ENCODE results near the gene SLCO3A1.

The SLCO3A1 gene

DNA sequence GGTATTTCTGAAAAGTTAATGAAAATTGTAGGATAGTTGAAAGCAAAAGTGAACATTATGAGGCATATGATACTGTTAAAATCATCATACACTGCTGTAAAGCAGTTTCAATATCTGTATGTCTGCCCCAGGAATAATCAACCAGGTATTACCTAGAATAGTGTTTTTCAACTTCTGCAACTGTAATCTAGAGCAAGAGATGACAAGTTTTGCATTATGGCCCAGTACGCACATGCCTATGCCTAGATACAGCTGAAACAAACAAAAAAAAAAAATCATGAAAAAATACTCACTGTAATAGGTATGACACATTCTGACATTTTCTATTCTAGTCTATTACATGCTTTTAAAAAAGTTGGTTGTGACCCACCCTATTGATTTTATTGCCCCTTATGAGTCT, 299.5 kb downstream of the SLCO3A1 start:
- DNase-seq (ENCODE audit: low read depth in 2 of 3, low spot score in 2 of 3): no peak

DNA sequence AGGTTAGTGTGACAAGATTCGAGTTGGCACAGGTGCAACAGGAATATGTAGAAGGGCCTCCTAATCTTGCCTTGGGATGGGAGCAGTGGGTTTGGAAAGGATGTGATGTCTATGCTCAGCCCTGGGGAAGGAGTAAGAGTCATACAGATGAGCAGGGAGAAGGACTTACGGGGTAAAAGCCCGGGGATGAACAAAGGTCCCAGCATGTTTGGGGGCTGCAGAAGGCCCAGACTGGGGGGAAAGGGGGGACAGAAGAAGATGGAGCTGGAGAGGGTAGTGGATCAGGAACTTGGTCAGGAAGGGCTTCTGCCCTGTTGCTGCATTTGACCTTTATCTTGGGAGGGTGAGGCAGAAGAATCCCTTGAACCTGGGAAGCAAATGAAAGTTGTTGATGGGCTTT, 300.1 kb downstream of the SLCO3A1 start:
- DNase-seq (ENCODE audit: low read depth in 2 of 3, low spot score in 2 of 3): no peak

DNA sequence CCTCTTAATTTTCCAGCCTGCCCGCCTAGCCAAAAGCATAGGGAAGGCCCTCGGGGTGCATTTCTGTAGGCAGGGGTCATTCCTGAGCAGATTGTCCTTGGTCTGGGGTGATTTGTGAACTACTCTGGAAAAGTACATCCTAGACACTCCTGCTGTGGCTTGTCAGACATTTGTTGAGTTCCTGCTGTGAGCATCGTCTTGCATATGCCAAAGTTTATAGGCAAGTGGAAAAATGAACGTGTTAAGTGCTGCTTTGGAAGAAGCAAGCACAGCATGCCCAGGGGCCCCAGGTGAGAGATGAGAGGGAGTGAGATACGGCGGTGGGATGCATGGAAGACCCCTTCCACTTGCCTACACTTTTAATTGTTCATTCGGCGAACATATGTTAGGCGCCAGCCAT, 302.4 kb downstream of the SLCO3A1 start:
- DNase-seq (ENCODE audit: low read depth in 2 of 3, low spot score in 2 of 3): no peak

DNA sequence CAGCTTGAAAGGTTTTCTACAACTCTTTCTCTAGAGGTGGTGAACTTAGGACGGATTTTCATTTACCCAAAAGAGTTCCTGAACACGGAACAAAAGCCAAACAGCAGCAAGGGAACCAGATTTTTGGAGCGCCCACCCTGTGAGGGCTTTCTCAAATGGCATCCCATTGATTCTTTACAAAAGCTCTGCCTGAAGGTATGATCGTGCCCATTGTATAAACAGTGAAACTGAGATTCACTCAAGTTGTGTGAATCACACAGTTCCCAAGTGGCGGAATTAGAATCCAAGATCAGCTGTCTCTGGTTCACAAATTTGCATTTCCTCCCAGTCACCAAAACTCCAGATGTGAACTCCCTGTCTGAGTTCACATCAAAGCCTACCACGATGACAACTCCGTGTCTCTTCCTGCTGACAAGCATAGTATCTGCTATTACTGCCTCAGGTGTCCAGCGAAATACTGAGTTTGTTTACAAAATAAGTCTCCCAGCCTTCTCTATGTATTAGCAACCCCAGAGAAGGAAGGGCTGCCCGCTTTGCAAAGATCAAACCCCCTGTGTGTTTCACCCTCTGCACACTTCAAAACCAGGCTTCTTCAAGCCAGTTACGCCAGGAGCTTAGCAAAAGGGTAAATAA, 304.3 kb downstream of the SLCO3A1 start:
- DNase-seq (ENCODE audit: low read depth in 2 of 3, low spot score in 2 of 3): no peak

DNA sequence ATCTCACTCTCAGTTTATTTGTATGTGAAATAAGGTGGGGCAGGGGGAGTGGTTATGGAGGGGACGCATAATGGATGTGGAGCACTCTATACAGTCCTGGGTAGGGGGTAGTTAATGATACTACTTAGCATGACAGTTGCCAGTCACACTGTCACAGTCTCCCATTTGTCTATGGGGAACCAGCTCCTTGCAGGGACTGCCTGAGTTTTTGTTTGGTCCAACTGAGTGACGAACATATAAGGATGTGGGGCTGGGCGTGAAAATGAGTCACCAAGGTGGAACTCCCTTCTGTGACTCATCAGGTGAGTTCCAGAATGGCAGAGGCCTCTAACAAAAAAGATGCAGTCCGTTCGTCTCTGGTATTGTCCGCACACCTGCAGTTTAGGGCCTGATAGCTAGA, 304.9 kb downstream of the SLCO3A1 start:
- peak in 2 of 3 experiments; percentile 4 to 5 for DNase-seq (ENCODE audit: low read depth in 2 of 3, low spot score in 2 of 3)

DNA sequence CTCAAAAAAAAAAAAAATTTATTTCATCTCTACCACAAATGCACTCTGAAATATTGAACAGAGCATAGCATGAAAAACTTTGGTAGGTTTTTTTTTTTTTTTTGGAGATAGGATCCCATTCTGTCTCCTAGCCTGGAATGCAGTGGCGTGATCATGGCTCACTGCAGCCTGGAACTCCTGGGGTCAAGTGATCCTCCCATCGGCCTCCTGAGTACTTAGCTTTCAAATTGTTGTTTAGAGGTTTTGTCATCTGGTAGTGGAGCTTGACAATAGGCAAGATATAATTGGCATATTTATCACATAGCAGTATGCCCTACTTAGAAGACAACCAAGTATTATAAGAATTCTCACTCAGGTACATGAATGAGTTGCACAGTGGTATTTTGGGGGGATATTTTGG, 306.0 kb downstream of the SLCO3A1 start:
- no peak for DNase-seq (ENCODE audit: low read depth in 2 of 3, low spot score in 2 of 3)

DNA sequence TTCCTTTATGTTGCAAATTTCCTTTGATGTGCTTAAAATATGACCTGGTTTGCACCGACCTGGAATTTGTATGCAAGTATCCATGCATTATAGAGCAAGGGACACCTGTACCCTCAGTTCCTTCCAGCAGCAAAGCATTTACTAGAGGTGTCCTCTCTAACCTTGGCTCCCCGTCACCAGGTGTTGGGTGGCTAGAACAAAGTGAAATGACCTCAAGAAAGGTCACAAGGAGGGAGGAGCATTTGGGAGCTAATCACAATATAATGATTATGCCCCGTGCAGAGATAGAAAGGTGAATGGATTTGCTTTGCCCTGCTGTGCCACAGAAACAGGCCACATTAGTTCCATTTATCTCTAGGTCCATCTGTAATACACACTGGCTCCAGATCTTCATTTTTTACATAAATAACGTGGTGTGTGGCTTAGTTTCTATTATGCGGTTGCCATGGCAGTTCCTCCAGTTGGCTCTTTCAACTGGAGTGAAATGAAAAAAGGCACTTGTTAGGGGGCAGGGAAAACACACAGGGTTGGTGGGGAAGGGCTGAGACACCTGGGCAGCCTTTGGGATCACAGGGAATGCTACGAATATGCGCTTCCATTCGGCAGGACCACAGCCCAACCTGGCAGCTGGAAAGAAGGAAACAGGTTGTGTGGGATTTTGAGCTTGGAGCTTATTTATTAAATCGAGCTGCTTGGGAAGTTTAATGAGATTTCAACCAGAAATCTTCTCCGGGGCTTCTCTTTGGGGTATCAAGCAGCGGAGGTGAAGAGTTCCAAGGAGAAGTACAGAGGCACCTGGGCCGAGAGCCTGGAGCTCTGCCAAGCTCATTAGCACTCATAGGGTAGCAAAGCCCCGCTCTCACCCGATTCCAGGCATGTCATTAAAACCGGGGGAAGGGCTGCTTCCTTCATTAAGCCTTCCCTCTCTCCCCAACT, 306.7 kb downstream of the SLCO3A1 start:
- no peak for DNase-seq (ENCODE audit: low read depth in 2 of 3, low spot score in 2 of 3)

DNA sequence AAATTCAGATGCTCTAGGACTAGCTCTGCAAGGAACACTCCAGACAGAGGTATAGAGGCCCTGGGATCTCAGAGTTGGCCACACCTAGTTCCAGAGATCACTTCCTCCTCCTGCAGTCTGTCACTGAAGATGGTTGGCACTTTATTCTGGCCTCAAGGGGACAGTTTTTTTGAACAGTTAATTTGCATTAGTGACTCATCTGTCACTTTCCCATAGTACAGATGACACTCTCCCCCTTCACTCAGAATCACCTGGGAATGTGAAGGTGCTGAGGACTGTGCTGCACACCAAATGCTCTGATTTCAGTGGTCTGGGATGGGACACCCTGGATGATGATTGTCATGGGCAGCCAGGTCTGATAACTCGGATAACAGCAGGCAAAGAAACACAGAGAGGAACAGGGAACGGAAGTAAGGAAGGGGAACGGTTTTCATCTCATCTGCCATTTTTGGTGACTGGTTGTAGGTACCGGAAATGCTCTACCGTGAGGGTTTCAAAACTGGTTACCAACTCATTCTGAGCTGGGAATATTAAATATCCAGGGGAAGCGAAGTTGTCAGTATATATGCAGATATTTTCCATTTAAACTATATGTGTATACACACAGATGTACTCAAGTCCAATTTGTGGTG, 307.6 kb downstream of the SLCO3A1 start:
- DNase-seq (ENCODE audit: low read depth in 2 of 3, low spot score in 2 of 3): no peak

DNA sequence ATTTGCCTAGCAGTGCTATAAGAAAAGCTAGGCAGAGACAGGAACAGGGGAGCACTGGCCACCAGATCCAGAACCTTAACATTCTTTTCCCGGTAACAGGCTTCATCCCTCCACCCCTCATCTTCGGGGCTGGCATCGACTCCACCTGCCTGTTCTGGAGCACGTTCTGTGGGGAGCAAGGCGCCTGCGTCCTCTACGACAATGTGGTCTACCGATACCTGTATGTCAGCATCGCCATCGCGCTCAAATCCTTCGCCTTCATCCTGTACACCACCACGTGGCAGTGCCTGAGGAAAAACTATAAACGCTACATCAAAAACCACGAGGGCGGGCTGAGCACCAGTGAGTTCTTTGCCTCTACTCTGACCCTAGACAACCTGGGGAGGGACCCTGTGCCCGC, 309.1 kb downstream of the SLCO3A1 start:
- no peak for DNase-seq (ENCODE audit: low read depth in 2 of 3, low spot score in 2 of 3)

DNA sequence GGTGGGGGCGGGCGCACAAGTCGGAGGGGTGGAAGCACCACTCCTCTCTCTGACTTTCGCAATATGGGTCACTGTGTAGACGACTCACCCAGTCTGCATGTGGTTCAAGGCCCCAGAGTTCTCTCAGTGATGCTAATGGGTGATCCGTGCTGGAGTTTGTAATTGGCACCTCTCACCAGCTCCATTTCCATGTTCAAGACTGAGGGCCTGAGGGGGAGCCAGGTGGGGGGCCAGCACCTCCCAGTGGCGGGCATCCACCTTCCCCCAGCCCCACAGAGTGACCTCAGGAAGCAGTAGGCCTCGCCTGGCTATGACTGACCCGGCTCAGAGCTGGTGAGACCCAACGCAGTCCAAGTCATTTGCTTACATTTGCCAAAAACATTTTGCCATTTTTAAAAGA, 310.1 kb downstream of the SLCO3A1 start:
- DNase-seq (ENCODE audit: low read depth in 2 of 3, low spot score in 2 of 3): no peak

DNA sequence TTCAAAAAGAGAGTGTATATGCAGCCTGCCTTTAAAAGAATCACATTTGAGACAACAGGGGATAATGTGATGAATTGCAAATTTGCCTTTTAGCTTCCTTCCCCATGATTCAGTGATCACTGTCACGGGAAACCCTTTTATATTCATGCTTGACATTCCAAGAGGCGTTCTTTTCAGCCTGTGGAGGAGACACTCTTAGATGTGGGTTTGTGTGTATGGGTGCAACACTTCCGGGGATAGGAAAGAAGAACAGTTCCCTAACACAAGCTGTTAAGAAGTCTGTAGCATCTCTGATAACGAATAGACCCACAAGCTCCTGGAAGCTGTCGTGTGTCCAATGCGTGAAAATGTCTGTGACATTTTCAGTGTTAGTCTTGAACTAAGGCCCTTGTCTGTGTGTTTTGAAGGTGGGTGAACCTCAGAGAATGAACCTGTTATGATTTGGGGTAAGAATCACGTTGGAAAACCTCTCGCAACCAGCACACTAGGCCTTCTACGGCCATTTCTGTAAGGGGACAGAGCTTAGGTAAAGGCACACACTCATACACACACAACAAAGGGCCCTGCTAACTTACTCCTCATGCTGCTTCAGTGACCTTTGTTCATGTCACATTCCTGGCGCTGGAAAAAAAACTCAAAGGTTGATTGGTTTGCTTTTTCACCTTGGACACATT, 311.0 kb downstream of the SLCO3A1 start:
- DNase-seq (ENCODE audit: low read depth in 2 of 3, low spot score in 2 of 3): no peak

DNA sequence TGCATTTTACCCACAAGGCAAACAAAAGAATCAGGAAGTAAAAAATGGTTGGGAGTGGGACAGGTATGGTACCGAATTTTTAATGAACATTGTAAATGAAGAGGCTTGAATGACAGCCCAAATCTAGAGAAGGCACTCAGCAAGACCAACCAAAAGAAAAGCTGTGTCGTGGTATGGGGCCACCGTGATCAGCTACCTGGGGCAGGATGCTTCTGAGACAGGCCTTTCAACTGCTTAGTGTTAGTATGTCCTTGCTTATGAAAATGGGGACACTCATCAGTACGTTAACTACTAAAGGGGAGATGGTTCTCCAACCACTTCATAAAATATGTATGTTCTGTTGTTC, 311.5 kb downstream of the SLCO3A1 start:
- DNase-seq (ENCODE audit: low read depth in 2 of 3, low spot score in 2 of 3): no peak

DNA sequence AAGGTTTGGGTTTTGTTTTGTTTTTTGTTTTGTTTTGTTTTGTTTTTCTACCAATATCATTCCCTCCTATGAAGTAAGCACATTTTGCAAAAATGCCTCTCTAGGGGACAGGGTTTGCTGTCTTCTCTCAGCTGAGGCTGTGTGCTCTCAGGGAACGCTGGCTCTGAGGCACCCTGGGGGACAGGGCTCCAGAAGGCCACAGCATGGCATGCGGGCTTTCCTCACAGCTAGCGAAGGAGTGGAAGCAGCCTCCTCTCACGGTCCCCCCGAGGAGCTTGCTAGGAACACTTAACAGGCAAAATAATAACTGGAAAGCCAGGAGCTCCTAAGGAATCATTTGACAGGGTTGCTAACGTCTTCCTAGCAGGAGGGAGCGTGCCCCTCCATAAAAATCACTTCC, 312.5 kb downstream of the SLCO3A1 start:
- DNase-seq (ENCODE audit: low read depth in 2 of 3, low spot score in 2 of 3): no peak

DNA sequence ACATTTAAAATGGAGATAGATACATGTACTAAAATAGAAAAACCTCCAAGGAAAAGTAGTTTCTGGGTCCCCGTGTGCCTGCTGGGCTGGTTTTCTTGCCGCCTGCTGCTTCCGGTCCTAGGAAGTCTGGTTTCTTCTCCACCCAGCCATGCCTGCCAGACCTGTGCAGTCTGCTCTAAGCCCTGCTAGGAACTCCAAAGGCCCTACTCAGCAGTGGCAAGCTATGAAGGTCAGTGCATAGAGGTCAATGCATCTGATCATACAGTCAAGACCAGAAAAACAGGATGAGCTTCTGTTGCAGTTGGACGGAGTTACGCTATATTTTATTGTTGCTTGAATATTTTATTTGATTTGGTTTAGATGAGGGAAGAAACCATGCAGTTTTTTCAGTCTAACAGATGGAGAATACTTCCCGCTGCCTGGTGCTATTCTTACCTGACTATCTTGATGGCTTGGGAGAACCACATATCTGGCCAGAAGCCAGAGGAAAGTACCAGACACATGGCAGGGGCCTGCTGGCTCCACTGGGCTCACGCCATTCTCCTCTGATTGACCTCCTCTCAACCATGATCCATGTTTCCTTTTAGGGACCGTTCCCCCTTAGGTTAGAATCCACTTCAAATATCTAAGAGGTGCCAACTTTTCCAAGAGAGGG, 313.4 kb downstream of the SLCO3A1 start:
- no peak for DNase-seq (ENCODE audit: low read depth in 2 of 3, low spot score in 2 of 3)

DNA sequence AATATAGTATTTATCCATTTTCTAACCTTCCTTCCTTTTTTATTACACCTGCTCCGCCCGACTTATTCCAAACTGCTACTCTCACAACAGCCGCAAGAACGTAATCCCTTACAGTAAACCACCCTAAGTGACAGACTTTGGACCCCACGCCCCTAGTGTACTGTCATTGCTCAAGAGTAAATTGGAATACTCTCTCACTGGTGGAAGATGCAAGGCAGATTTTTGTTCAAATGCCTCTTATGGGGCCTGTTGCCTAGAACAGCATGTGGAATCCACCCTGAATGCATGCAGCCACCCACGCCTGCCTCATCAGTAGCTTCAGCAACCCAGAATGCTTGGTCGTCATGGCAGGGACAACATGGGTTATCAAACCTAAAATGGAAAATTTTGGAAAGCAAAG, 313.9 kb downstream of the SLCO3A1 start:
- DNase-seq (ENCODE audit: low read depth in 2 of 3, low spot score in 2 of 3): no peak

DNA sequence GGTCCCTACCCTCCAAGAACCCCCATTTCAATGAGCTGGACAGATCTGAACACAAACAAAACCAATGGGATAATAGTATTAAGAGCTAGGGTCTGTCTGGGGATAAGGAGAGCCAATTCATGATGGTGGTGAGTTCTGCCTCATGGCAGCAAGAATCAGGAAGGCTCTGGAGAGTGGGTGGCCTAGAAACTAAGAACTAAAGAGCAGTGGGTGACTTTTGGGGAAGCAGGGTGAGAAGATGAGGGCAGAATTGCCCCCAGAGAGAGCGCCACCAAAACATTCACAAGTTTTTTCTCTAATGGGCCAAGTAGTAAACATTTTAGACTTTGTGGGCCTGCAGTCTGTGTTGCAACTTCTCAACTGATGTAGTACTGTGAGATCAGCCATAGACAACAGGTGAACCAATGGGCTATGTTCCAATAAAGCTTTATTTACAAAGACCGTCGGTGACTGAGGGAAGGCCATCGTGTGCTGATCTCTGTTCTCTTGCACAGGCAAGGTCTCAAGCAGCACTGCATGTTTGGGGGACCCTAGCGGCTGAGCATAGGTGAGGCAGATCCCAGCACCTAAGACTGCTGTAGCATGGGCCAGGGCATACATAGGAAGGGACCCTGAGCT, 314.7 kb downstream of the SLCO3A1 start:
- DNase-seq (ENCODE audit: low read depth in 2 of 3, low spot score in 2 of 3): no peak

DNA sequence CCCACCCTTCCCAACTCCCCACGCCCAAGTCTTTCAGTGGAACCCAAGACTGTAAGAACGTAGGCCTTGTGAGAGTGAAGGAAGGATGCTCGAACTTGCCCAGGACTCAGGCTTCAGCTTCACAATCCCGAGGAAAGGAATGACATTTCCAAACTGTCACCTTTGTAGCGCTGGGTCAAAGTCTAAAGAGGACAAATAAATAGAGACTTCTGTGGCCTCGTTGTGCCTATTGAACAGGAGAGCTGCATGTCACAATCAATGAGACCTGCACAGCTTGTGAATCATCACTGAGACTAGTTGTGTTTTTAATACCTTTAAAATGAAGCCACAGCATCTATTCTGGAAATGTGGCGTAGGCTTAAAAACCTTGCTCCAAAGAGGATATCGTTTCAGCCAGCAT, 317.4 kb downstream of the SLCO3A1 start:
- DNase-seq (ENCODE audit: low read depth in 2 of 3, low spot score in 2 of 3): no peak

DNA sequence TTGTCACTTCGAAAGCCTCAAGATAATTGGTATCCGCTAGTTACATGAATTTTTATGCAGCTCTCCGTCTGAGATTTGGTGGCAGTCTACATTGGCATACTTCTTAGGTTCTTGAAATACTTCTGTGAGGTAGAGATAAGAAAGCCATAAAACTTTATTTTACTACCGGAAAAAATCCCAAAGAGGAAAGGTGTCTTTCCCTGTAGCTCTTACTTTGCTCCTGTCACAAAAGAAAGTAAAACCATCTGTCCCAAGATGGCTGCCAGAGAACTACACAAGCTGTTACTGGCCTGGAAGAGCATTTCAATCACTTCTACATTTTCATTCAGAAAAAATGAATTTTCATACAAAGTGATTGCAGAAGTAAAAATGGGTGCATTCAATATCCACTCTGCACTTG, 325.4 kb downstream of the SLCO3A1 start:
- no peak for DNase-seq (ENCODE audit: low read depth in 2 of 3, low spot score in 2 of 3)

DNA sequence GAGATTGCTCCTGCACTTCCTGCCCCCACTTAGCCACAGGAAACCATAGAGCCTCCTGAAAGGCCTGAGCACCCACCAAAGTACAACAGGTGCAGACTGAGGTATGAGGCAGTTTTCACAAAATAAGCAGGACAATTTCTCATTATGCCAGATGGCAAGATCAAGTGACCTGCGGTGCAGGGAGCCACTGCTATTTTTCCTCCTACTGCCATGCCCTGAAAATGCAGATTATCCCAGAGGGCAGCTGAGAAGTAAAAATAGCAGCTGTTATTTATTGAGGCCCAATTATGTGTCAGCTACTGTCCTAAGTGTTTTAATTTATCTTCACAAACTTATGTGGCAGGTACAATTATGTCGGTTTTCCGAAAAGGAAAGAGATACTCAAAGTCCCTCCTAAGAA, 330.6 kb downstream of the SLCO3A1 start:
- DNase-seq (ENCODE audit: low read depth in 2 of 3, low spot score in 2 of 3): no peak

DNA sequence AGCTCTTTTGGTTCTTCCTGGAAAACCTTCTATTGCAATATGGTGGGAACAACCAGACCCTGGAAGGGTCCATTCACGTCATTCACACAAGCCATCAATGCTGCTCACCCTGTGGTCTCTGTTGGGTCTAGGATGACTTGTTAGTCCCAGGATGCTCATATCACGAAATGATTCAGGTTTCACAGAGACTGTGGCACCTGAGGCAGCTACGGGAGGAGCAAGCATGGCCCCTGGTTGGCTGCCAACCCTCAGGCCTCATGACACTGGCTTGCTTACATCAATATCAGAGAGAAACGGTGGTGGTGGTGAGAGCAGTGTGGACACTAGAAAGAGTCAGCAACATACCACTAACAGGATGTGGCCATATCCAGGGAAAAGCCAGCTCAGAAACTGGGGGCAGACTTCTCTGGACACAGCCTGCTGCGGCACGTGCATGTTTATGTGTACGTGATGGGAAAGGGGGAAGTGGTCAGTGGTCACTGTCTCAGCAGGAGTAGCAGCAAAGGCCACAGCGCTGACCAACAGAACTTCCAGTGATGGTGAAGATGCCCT, 331.2 kb downstream of the SLCO3A1 start:
- DNase-seq (ENCODE audit: low read depth in 2 of 3, low spot score in 2 of 3): no peak

DNA sequence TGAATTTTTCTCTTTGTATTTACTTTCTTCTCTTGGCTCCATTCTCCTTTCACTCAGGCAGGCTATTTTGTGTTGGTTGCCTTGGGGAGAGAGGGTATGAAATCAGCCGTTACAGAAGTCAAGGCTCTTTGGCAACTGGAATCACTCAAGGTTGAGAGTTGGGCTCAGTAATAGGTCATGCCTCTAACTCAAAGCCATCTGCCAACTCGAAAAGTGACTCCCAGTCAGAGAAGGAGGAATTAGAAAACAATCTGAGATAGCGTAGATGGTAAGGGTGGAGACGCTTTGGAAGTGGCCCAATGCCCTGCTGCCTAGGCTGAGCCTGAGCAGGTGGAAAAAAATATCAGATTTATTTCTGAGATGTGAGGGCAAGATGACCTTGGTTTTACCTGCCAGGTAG, 334.5 kb downstream of the SLCO3A1 start:
- no peak for DNase-seq (ENCODE audit: low read depth in 2 of 3, low spot score in 2 of 3)
